HFFc6 (cell line): ENCODE results near the gene KIAA0513. TPM values are rescaled to one million over a fixed set of nuclear protein-coding genes. Genes with fewer than 3 reads are reported as not detected.
A peak's percentile ranks its signal among the peaks of the same experiment; 100 is the strongest.

Experiments used
- DNase-seq: peaks from one replicate; pipeline ENCODE4 v3.0.0-alpha.2; 2018
- H3K27ac Mint-ChIP-seq: 2 replicates; pipeline ENCODE4 v1.8.0; 2020; ENCODE audit warnings: mild to moderate bottlenecking, mixed read lengths
- H3K27me3 Mint-ChIP-seq: 2 replicates; pipeline ENCODE4 v1.8.0; 2021; ENCODE audit warnings: mild to moderate bottlenecking, moderate library complexity, mixed read lengths; ENCODE audit not compliant: insufficient read depth
- H3K36me3 Mint-ChIP-seq: 2 replicates; pipeline ENCODE4 v1.8.0; 2021; ENCODE audit warnings: low read depth, mixed read lengths
- H3K4me1 Mint-ChIP-seq: 2 replicates; pipeline ENCODE4 v1.8.0; 2020; ENCODE audit warnings: low read depth, mixed read lengths
- H3K4me3 Mint-ChIP-seq: 2 replicates; pipeline ENCODE4 v1.8.0; 2020; ENCODE audit warnings: mild to moderate bottlenecking, moderate library complexity, mixed read lengths
- H3K9me3 Mint-ChIP-seq: 2 replicates; pipeline ENCODE4 v1.8.0; 2020; ENCODE audit warnings: mild to moderate bottlenecking, mixed read lengths
- CTCF ChIP-seq: fragments of 200-600 bp; sonication (generic); IDR thresholded peaks from 2 replicates; pipeline ENCODE4 v1.5.0; 2021; ENCODE audit warnings: antibody characterized with exemption, mild to moderate bottlenecking
- total RNA-seq, 6 experiments: library from RNA; stranded (reverse); fragmentation: NEBNext Ultra II Directional; extraction: Animal tissue kit (Norgen Biotek cat#: 25700); gene quantifications; 2 replicates in 1 of 6; 3 replicates in 5 of 6; pipeline ENCODE4 v1.2.3, GENCODE V29; 2021

KIAA0513 gene
- total RNA-seq, 6 experiments from 2014 or later: 12.5 to 15.4 (median 13.8) TPM

GRCh38 chr16:85137323-85138072, 109.9 kb downstream of the KIAA0513 start:
- Mint-ChIP-seq H3K4me1 (peaks cover 54% of the 10 kb centered on the region), H3K4me3 (peak overlapping the region; percentile 71), H3K9me3 (no peaks in the 10 kb centered on the region), H3K36me3 (no peaks in the 10 kb centered on the region), H3K27me3 (peaks cover 5% of the 10 kb centered on the region), H3K27ac (peak overlapping the region; percentile 64)
- peak; percentile 82 for DNase-seq
- TF ChIP-seq CTCF: no peak

DNA sequence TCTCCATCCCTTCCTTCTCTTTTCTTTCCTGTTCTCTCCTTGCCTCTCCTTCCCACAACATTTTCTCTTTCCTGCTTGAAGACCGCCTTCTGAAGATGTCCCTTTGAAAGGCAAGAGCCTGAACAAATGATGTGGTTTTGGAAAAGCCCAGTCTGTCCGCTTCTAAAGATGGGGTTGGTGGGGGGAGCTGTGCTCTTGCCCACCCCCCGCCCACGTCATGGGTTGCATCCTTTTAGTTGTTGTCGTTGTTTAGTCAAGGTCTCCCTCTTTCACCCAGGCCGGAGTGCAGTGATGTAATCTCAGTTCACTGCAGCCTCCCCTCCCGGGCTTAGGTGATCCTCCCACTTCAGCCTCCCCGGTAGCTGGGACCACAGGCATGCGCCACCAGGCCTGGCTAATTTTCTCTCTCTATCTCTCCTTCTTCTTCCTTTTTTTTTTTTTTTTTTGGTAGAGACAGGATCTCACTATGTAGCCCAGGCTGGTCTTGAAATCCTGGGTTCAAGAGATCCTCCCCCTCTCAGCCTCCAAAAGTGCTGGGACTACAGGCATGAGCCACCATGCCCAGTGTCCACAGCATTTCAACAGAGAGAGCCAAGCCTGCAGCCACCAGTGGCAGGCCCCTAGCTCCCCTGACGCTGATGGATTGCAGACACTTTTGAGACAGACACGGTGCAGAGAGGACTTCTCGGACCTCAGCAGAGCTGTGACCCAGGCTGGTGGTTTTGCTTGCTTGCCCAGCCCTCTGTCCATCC, 110.7 kb downstream of the KIAA0513 start:
- Mint-ChIP-seq H3K9me3 (no peaks in the 10 kb centered on the region), H3K4me1 (peaks cover 52% of the 10 kb centered on the region), H3K27me3 (peaks cover 5% of the 10 kb centered on the region), H3K27ac (peak overlapping the region; percentile 64), H3K36me3 (no peaks in the 10 kb centered on the region), H3K4me3 (peak overlapping the region; percentile 71)
- DNase-seq: no peak
- no peak for TF ChIP-seq CTCF

- no peak overlapping the region for H3K4me3 Mint-ChIP-seq
- peaks cover 56% of the 10 kb centered on the region for H3K4me1 Mint-ChIP-seq
- no peaks in the 10 kb centered on the region for H3K36me3 Mint-ChIP-seq
- H3K27ac Mint-ChIP-seq: 0 out of 2 replicates have a peak overlapping the region, but pooled peaks have one; percentile 56
- no peak for DNase-seq
- peaks cover 5% of the 10 kb centered on the region for H3K27me3 Mint-ChIP-seq
- no peaks in the 10 kb centered on the region for H3K9me3 Mint-ChIP-seq
- no peak for TF ChIP-seq CTCF
Observed at GRCh38 chr16:85138825-85139627, 111.4 kb downstream of the KIAA0513 start.

GRCh38 chr16:85139881-85140339, 112.3 kb downstream of the KIAA0513 start:
- no peak for DNase-seq
- Mint-ChIP-seq H3K4me3 (no peak overlapping the region), H3K9me3 (no peaks in the 10 kb centered on the region), H3K27ac (no peak overlapping the region), H3K36me3 (no peaks in the 10 kb centered on the region), H3K4me1 (peaks cover 64% of the 10 kb centered on the region), H3K27me3 (peaks cover 4% of the 10 kb centered on the region; the same call in 1 of the 2 replicates)
- no peak for TF ChIP-seq CTCF

DNA sequence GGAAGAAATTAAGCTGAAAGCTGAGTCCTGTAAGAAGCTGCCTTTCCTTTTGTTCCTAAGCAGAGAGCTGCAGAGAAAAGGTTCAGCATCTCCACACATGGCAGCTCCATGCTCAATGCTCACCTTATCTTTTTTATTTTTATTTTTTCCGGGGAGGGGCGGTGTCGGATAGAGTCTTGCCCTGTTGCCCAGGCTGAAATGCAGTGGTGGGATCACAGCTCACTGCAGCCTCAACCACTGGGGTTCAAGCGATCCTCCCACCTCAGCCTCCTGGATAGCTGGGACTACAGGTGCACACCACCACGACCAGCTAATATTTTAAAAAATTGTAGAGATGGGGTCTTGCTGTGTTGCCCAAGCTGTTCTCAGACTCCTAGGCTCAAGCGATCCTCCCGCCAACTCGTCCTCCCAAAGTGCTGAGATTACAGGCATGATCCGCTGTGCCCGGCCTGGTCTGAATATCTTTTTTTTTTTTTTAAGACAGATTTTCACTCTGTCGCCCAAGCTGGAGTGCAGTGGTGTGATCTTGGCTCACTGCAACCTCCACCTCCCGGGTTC, 112.9 kb downstream of the KIAA0513 start:
- TF ChIP-seq CTCF: no peak
- no peak overlapping the region for H3K27ac Mint-ChIP-seq
- H3K4me1 Mint-ChIP-seq: peaks cover 60% of the 10 kb centered on the region
- peaks cover 4% of the 10 kb centered on the region; the same call in 1 of the 2 replicates for H3K27me3 Mint-ChIP-seq
- no peaks in the 10 kb centered on the region for H3K9me3 Mint-ChIP-seq
- H3K4me3 Mint-ChIP-seq: no peak overlapping the region
- no peak for DNase-seq
- H3K36me3 Mint-ChIP-seq: no peaks in the 10 kb centered on the region
